Transverse colon (tissue), 4 donors: ENCODE data around the gene UBLCP1.
"Not testable (repeated sequence)": the region's sequence is repeated elsewhere in the genome, so short reads cannot be mapped to it uniquely, and the experiment has no call there.

Source experiments
- CTCF ChIP-seq, 5 experiments: fragments of 200-600 bp in 3 of 5; fragments of 450-650 bp in 2 of 5; sonication (generic) in 3 of 5; IDR thresholded peaks; 1 replicate in 2 of 5; 2 replicates in 3 of 5; pipeline ENCODE4 v1.5.1; 2016 to 2017; ENCODE audit warnings: antibody characterized with exemption in 5 of 5, inconsistent platforms in 3 of 5, mild to moderate bottlenecking in 2 of 5, moderate library complexity in 1 of 5
- POLR2AphosphoS5 ChIP-seq, 3 donors: sonication (generic); formaldehyde crosslinking; IDR thresholded peaks; one replicate each; pipeline ENCODE4 v1.6.1; 2016; ENCODE audit warnings: antibody characterized with exemption in 3 of 3

GRCh38 chr5:159228097-159228496 lies 35.0 kb upstream of the UBLCP1 start:
- TF ChIP-seq CTCF, POLR2AphosphoS5 (IDR thresholded peaks at IDR 0.05): not testable (repeated sequence)
